ENCODE results near the gene MAGI2. TPM values are rescaled to one million over a fixed set of nuclear protein-coding genes. Genes with fewer than 3 reads are reported as not detected.

Gene MAGI2
- total and polyA plus RNA-seq, 2 experiments from 2014 or later: 10.4 to 26.4 TPM

- H3K4me3 ChIP-seq: no peak overlapping the region
- H3K9me2 ChIP-seq (ENCODE audit: insufficient read depth): no peaks in the 10 kb centered on the region; the same call in none of the 2 replicates
- Mint-ChIP-seq H3K27ac (peak overlapping the region; percentile 74), H3K36me3 (ENCODE audit: low read depth) (no peaks in the 10 kb centered on the region), H3K27me3 (ENCODE audit: insufficient read depth, low read depth, poor library complexity) (peaks cover 9% of the 10 kb centered on the region), H3K4me1 (peaks cover 32% of the 10 kb centered on the region), H3K4me3 (no peak overlapping the region; the same call in 2 of the 3 replicates), H3K9me3 (no peaks in the 10 kb centered on the region)
- H3K36me3 ChIP-seq (ENCODE audit: insufficient read depth): no peaks in the 10 kb centered on the region
- ATAC-seq: peak; percentile 79
- no peaks in the 10 kb centered on the region for H4K20me1 ChIP-seq (replicated peaks; ENCODE audit: insufficient read depth)
- H3F3A ChIP-seq (replicated peaks; ENCODE audit: low read depth): no peaks in the 10 kb centered on the region
- peak overlapping the region; percentile 62; the same call in 1 of the 2 replicates for H3K27ac ChIP-seq (ENCODE audit: low read depth)
- no peaks in the 10 kb centered on the region for H3K27me3 ChIP-seq (ENCODE audit: insufficient read depth)
- peaks cover 25% of the 10 kb centered on the region for H3K4me1 ChIP-seq (ENCODE audit: insufficient read depth)
- no peaks in the 10 kb centered on the region for H3K79me2 ChIP-seq (replicated peaks; ENCODE audit: insufficient read depth)
- TF ChIP-seq EZH2phosphoT487 (IDR thresholded peaks at IDR 0.05; ENCODE audit: unreplicated experiment): no peak
- TF ChIP-seq NANOG (IDR thresholded peaks at IDR 0.05; ENCODE audit: borderline replicate concordance): no peak
- no peak for TF ChIP-seq POLR2AphosphoS5 (IDR thresholded peaks at IDR 0.05; ENCODE audit: low read depth)
- no peak for TF ChIP-seq REST (IDR thresholded peaks at IDR 0.05; ENCODE audit: unreplicated experiment)
- no peak for TF ChIP-seq ZNF114 (CRISPR knock-in tag; IDR thresholded peaks at IDR 0.05)
- no peak for TF ChIP-seq JUNB (IDR thresholded peaks at IDR 0.05; ENCODE audit: unreplicated experiment)
- TF ChIP-seq EZH2 (IDR thresholded peaks at IDR 0.05; ENCODE audit: low read depth, unreplicated experiment): no peak
- TF ChIP-seq ZNF462 (CRISPR knock-in tag; IDR thresholded peaks at IDR 0.05): no peak; the same call in 1 of the 2 replicates
- TF ChIP-seq STAT1 (IDR thresholded peaks at IDR 0.05; ENCODE audit: unreplicated experiment): no peak
- TF ChIP-seq ZNF331 (CRISPR knock-in tag; IDR thresholded peaks at IDR 0.05; ENCODE audit: low read depth): no peak
- no peak for TF ChIP-seq ETS1 (IDR thresholded peaks at IDR 0.05)
- TF ChIP-seq CREB1 (CRISPR knock-in tag; IDR thresholded peaks at IDR 0.05; ENCODE audit: low read depth): no peak
- no peak for TF ChIP-seq CTCF (conservative IDR thresholded peaks at IDR 0.05; ENCODE audit: low read depth in 2 of 2)
- peak; percentile 22 for DNase-seq (ENCODE audit: low spot score)
- H2AFZ ChIP-seq: no peak overlapping the region
- H3K4me2 ChIP-seq: peak overlapping the region; percentile 52
Observed at GRCh38 chr7:78172267-78172757, 1281.2 kb downstream of the MAGI2 start.
